GM21825 (cell line): ENCODE measurements around the gene OR7A10.
"Not testable (repeated sequence)": the region's sequence is repeated elsewhere in the genome, so short reads cannot be mapped to it uniquely, and the experiment has no call there.

Source experiments
- ATAC-seq: cut with Tn5 transposase; IDR thresholded peaks from one replicate; pipeline ENCODE4 v1.9.1; 2021; ENCODE audit warnings: mild to moderate bottlenecking, moderate library complexity; ENCODE audit not compliant: unreplicated experiment

Gene OR7A10

DNA sequence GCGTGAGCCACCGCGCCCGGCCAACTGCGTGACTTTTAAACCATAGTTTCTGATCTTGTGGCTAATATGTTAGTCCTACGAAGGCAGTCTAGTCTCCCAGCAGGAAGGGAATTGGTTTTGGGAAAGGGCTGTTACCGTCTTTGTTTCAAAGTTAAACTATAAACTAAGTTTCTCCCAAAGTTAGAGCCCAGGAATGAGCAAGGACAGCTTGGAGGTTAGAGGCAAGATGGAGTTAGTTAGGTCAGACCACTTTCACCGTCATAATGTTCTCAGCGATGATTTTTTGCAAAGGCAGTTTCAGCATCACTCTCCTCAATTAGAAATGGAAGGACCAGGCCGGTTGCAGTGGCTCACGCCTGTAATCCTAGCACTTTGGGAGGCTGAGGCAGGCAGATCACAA lies 52.7 kb downstream of the OR7A10 start:
- no peak for ATAC-seq

DNA sequence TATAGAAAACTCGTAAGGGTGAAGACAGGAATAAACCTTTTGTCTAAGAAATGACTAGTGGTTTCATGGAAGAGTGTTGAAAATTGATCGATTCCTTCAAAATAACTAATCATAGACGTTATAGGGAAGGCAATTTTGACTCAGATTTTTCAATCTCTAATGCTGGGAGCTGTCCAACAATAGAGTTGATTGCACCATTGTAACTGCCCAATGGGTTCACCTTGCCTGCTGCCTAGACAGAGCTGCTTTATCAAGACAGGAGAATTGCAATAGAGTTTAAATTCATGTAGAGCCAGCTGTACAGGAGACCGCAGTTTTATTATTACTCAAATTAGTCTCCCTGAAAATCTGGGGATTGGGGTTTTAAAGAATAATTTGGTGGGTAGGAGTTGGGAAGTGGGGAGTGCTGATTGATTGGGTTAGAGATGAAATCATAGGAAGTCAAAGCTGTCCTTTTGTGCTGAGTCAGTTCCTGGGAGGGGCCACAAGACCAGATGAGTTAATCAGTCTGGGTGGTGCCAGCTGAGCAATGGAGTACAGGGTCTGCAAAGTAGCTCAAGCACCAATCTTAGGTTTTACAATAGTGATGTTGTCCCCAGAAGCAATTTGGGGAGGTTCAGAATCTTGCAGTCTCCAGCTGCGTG lies 53.5 kb downstream of the OR7A10 start:
- ATAC-seq = no peak

DNA sequence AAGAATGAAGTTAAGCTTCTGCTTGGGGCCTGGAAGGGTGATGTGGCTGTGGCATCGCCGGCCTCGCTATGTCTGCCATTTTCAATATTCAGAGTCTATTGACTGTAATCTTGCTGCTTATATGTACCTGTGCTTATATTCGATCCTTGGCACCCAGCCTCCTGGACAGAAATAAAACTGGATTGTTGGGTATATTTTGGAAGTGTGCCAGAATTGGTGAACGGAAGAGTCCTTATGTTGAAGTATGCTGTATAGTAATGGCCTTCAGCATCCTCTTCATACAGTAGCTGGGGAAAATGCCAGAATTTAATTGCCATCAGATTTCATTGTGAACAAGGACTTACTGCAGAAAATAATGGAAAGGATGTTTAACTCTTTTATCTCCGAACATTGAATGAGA lies 56.5 kb downstream of the OR7A10 start:
- ATAC-seq = not testable (repeated sequence)
